ENCODE measurements around the gene MCC.

MCC gene

DNA sequence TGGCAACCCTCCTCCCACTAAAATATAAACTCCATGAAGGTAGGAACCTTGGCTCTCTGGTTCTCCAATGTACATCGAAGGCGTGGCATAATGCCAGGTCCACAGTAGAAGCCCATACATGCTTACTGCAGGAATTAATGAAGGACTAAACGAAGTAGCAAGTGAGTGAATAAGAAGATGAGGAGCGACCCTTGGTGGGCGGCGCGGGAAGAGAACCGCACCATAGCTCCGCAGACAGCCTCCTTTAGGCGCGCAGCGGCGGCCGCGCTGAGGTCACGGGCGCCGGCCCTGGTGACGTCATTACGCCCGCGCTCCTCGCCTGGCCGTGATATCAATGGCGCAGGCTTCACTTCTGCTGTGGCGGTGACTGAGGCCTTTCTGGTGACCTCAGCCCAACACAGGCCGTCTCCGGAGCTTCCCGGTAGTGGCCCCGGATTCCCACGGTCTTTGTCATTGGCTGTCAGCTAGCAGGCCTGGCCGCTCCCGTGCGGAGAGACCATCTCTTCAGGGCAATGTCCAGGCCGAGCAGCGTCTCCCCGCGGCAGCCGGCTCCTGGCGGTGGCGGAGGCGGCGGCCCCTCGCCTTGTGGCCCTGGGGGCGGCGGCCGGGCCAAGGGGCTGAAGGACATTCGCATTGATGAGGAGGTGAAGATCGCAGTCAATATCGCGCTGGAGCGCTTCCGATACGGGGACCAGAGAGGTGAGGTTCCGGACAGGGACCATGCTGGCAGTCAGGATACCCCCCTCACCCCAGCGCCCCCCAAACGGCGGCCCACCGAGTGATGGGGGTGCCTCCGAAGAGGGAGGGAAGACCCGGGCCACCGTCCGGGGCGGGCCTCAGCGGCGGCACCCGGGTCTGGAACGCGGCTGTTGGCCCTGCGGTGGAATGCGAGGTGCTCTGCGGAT is 25.4 kb upstream of the MCC start, which contains the start of gene YTHDC2 (continued):
- TF ChIP-seq ZNF707 (tag by site-specific recombination; IDR thresholded peaks at IDR 0.05) (no peak), ZNF830 (tag by site-specific recombination; IDR thresholded peaks at IDR 0.05; ENCODE audit: low read depth) (no peak), ZNF248 (tag by site-specific recombination; IDR thresholded peaks at IDR 0.05) (no peak), ZNF843 (tag by site-specific recombination; IDR thresholded peaks at IDR 0.05) (peak; percentile 43; the same call in 1 of the 2 replicates), ZSCAN16 (tag by site-specific recombination; IDR thresholded peaks at IDR 0.05) (no peak), ZNF311 (tag by site-specific recombination; IDR thresholded peaks at IDR 0.05; ENCODE audit: borderline replicate concordance) (no peak), ZNF677 (tag by site-specific recombination; IDR thresholded peaks at IDR 0.05) (no peak), HOXC10 (CRISPR knock-in tag; IDR thresholded peaks at IDR 0.05) (no peak), ZFP69B (tag by site-specific recombination; IDR thresholded peaks at IDR 0.05) (peak; percentile 71), ZNF214 (tag by site-specific recombination; IDR thresholded peaks at IDR 0.05; ENCODE audit: borderline replicate concordance) (no peak), ZNF169 (tag by site-specific recombination; IDR thresholded peaks at IDR 0.05) (no peak), ZNF274 (IDR thresholded peaks at IDR 0.05; ENCODE audit: low read length) (no peak), ZNF274 (tag by site-specific recombination; IDR thresholded peaks at IDR 0.05; ENCODE audit: borderline replicate concordance) (no peak), ZEB2 (tag by site-specific recombination; IDR thresholded peaks at IDR 0.05) (peak; percentile 80), ZNF155 (tag by site-specific recombination; IDR thresholded peaks at IDR 0.05) (no peak), ZNF530 (tag by site-specific recombination; IDR thresholded peaks at IDR 0.05; ENCODE audit: low read depth) (no peak), KLF16 (tag by site-specific recombination; IDR thresholded peaks at IDR 0.05) (no peak), ZNF76 (tag by site-specific recombination; IDR thresholded peaks at IDR 0.05; ENCODE audit: borderline replicate concordance, low read depth) (peak; percentile 38; the same call in 1 of the 2 replicates), PRDM1 (tag by site-specific recombination; IDR thresholded peaks at IDR 0.05) (no peak), ZNF211 (tag by site-specific recombination; IDR thresholded peaks at IDR 0.05; ENCODE audit: low read depth) (no peak), ZNF629 (tag by site-specific recombination; IDR thresholded peaks at IDR 0.05) (peak; percentile 99)
- TF ChIP-seq, protein P1, sequence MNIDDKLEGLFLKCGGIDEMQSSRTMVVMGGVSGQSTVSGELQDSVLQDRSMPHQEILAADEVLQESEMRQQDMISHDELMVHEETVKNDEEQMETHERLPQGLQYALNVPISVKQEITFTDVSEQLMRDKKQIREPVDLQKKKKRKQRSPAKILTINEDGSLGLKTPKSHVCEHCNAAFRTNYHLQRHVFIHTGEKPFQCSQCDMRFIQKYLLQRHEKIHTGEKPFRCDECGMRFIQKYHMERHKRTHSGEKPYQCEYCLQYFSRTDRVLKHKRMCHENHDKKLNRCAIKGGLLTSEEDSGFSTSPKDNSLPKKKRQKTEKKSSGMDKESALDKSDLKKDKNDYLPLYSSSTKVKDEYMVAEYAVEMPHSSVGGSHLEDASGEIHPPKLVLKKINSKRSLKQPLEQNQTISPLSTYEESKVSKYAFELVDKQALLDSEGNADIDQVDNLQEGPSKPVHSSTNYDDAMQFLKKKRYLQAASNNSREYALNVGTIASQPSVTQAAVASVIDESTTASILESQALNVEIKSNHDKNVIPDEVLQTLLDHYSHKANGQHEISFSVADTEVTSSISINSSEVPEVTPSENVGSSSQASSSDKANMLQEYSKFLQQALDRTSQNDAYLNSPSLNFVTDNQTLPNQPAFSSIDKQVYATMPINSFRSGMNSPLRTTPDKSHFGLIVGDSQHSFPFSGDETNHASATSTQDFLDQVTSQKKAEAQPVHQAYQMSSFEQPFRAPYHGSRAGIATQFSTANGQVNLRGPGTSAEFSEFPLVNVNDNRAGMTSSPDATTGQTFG (tag by site-specific recombination; IDR thresholded peaks at IDR 0.05; ENCODE audit: borderline replicate concordance), result no peak
- TF ChIP-seq, protein P2, sequence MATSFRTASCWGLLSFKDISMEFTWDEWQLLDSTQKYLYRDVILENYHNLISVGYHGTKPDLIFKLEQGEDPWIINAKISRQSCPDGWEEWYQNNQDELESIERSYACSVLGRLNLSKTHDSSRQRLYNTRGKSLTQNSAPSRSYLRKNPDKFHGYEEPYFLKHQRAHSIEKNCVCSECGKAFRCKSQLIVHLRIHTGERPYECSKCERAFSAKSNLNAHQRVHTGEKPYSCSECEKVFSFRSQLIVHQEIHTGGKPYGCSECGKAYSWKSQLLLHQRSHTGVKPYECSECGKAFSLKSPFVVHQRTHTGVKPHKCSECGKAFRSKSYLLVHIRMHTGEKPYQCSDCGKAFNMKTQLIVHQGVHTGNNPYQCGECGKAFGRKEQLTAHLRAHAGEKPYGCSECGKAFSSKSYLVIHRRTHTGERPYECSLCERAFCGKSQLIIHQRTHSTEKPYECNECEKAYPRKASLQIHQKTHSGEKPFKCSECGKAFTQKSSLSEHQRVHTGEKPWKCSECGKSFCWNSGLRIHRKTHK (tag by site-specific recombination; IDR thresholded peaks at IDR 0.05), result no peak
- TF ChIP-seq, protein P3, sequence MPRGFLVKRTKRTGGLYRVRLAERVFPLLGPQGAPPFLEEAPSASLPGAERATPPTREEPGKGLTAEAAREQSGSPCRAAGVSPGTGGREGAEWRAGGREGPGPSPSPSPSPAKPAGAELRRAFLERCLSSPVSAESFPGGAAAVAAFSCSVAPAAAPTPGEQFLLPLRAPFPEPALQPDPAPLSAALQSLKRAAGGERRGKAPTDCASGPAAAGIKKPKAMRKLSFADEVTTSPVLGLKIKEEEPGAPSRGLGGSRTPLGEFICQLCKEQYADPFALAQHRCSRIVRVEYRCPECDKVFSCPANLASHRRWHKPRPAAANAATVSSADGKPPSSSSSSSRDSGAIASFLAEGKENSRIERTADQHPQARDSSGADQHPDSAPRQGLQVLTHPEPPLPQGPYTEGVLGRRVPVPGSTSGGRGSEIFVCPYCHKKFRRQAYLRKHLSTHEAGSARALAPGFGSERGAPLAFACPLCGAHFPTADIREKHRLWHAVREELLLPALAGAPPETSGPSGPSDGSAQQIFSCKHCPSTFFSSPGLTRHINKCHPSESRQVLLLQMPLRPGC (tag by site-specific recombination; IDR thresholded peaks at IDR 0.05), result peak; percentile 62; the same call in 1 of the 2 replicates
- TF ChIP-seq, protein P4, sequence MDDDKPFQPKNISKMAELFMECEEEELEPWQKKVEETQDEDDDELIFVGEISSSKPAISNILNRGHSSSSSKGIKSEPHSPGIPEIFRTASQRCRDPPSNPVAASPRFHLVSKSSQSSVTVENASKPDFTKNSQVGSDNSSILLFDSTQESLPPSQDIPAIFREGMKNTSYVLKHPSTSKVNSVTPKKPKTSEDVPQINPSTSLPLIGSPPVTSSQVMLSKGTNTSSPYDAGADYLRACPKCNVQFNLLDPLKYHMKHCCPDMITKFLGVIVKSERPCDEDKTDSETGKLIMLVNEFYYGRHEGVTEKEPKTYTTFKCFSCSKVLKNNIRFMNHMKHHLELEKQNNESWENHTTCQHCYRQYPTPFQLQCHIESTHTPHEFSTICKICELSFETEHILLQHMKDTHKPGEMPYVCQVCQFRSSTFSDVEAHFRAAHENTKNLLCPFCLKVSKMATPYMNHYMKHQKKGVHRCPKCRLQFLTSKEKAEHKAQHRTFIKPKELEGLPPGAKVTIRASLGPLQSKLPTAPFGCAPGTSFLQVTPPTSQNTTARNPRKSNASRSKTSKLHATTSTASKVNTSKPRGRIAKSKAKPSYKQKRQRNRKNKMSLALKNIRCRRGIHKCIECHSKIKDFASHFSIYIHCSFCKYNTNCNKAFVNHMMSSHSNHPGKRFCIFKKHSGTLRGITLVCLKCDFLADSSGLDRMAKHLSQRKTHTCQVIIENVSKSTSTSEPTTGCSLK (tag by site-specific recombination; IDR thresholded peaks at IDR 0.05), result no peak
- TF ChIP-seq, protein P5, sequence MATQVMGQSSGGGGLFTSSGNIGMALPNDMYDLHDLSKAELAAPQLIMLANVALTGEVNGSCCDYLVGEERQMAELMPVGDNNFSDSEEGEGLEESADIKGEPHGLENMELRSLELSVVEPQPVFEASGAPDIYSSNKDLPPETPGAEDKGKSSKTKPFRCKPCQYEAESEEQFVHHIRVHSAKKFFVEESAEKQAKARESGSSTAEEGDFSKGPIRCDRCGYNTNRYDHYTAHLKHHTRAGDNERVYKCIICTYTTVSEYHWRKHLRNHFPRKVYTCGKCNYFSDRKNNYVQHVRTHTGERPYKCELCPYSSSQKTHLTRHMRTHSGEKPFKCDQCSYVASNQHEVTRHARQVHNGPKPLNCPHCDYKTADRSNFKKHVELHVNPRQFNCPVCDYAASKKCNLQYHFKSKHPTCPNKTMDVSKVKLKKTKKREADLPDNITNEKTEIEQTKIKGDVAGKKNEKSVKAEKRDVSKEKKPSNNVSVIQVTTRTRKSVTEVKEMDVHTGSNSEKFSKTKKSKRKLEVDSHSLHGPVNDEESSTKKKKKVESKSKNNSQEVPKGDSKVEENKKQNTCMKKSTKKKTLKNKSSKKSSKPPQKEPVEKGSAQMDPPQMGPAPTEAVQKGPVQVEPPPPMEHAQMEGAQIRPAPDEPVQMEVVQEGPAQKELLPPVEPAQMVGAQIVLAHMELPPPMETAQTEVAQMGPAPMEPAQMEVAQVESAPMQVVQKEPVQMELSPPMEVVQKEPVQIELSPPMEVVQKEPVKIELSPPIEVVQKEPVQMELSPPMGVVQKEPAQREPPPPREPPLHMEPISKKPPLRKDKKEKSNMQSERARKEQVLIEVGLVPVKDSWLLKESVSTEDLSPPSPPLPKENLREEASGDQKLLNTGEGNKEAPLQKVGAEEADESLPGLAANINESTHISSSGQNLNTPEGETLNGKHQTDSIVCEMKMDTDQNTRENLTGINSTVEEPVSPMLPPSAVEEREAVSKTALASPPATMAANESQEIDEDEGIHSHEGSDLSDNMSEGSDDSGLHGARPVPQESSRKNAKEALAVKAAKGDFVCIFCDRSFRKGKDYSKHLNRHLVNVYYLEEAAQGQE (tag by site-specific recombination; IDR thresholded peaks at IDR 0.05), result no peak
- TF ChIP-seq, protein P6, sequence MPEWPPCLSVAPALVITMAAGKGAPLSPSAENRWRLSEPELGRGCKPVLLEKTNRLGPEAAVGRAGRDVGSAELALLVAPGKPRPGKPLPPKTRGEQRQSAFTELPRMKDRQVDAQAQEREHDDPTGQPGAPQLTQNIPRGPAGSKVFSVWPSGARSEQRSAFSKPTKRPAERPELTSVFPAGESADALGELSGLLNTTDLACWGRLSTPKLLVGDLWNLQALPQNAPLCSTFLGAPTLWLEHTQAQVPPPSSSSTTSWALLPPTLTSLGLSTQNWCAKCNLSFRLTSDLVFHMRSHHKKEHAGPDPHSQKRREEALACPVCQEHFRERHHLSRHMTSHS (tag by site-specific recombination; IDR thresholded peaks at IDR 0.05), result no peak
